ENCODE results near the gene PHOSPHO1.
A peak's percentile ranks its signal among the peaks of the same experiment; 100 is the strongest.
"Not testable (repeated sequence)": the region's sequence is repeated elsewhere in the genome, so short reads cannot be mapped to it uniquely, and the experiment has no call there.

PHOSPHO1 gene

GRCh38 chr17:49191409-49191916 lies 39.1 kb downstream of the PHOSPHO1 start:
- no peak for DNase-seq

GRCh38 chr17:49190932-49191331 lies 39.7 kb downstream of the PHOSPHO1 start:
- no peak for DNase-seq

- no peak for DNase-seq
Observed at GRCh38 chr17:49187301-49187700, 43.3 kb downstream of the PHOSPHO1 start.

- DNase-seq = not testable (repeated sequence)
Observed at GRCh38 chr17:49185381-49185780, 45.2 kb downstream of the PHOSPHO1 start.

GRCh38 chr17:49184522-49184921 lies 46.1 kb downstream of the PHOSPHO1 start:
- not testable (repeated sequence) for DNase-seq

GRCh38 chr17:49183801-49184200 lies 46.8 kb downstream of the PHOSPHO1 start:
- DNase-seq = no peak

- no peak for DNase-seq
Observed at GRCh38 chr17:49183341-49183740, 47.2 kb downstream of the PHOSPHO1 start.

GRCh38 chr17:49180998-49181635 lies 49.5 kb downstream of the PHOSPHO1 start:
- no peak for DNase-seq

GRCh38 chr17:49180303-49180702 lies 50.3 kb downstream of the PHOSPHO1 start:
- DNase-seq = peak; percentile 83

GRCh38 chr17:49175978-49176377 lies 54.6 kb downstream of the PHOSPHO1 start:
- DNase-seq = not testable (repeated sequence)

Measured in CD4-positive, alpha-beta T cell treated with Interleukin-17A for 4 hours (primary cell).